Trophoblast cell (in vitro differentiated cells and primary cell): ENCODE data around the gene CHMP4B.

Experiments used
- DNase-seq, 2 donors: peaks; one replicate each; pipeline ENCODE4 v3.0.0-alpha.2; 2016
- H2AFZ ChIP-seq: 2 replicates; pipeline ENCODE4 v1.6.1; 2013; ENCODE audit warnings: low read length, moderate library complexity, mild to moderate bottlenecking; ENCODE audit not compliant: insufficient read depth, poor library complexity
- H2AK5ac ChIP-seq: 2 replicates; pipeline ENCODE4 v1.6.1; 2013; ENCODE audit warnings: mild to moderate bottlenecking, low read length
- H2BK120ac ChIP-seq: 2 replicates; pipeline ENCODE4 v1.6.1; 2013; ENCODE audit warnings: low read length, mild to moderate bottlenecking, moderate library complexity; ENCODE audit not compliant: insufficient read depth, poor library complexity
- H2BK12ac ChIP-seq: 2 replicates; pipeline ENCODE4 v1.6.1; 2013; ENCODE audit warnings: mild to moderate bottlenecking, low read length, moderate library complexity
- H2BK5ac ChIP-seq: 2 replicates; pipeline ENCODE4 v1.6.1; 2013; ENCODE audit warnings: low read length, low read depth, moderate library complexity, mild to moderate bottlenecking; ENCODE audit not compliant: poor library complexity
- H3K14ac ChIP-seq: 2 replicates; pipeline ENCODE4 v1.6.1; 2013; ENCODE audit warnings: mild to moderate bottlenecking, low read length
- H3K18ac ChIP-seq: 2 replicates; pipeline ENCODE4 v1.6.1; 2013; ENCODE audit warnings: mild to moderate bottlenecking, low read length
- H3K23ac ChIP-seq: 2 replicates; pipeline ENCODE4 v1.6.1; 2013; ENCODE audit warnings: low read length
- H3K27ac ChIP-seq: 2 replicates; pipeline ENCODE4 v1.5.1; 2013; ENCODE audit warnings: low read depth, mild to moderate bottlenecking, inconsistent platforms, low read length, moderate library complexity
- H3K27me3 ChIP-seq: 2 replicates; pipeline ENCODE4 v1.6.1; 2013; ENCODE audit warnings: inconsistent platforms, mild to moderate bottlenecking, low read length, moderate library complexity; ENCODE audit not compliant: insufficient read depth
- H3K36me3 ChIP-seq, 2 experiments: 1 replicate in 1 of 2; 2 replicates in 1 of 2; pipeline ENCODE4 v1.6.1; 2013; ENCODE audit warnings: low read length in 2 of 2, mild to moderate bottlenecking in 2 of 2, moderate library complexity in 1 of 2; ENCODE audit not compliant: insufficient read depth in 2 of 2, control insufficient read depth in 1 of 2
- H3K4ac ChIP-seq: 2 replicates; pipeline ENCODE4 v1.6.1; 2013; ENCODE audit warnings: low read depth, mild to moderate bottlenecking, low read length, moderate library complexity
- H3K4me1 ChIP-seq, 2 experiments: 1 replicate in 1 of 2; 2 replicates in 1 of 2; pipeline ENCODE4 v1.6.1; 2013; ENCODE audit warnings: low read length in 2 of 2, mild to moderate bottlenecking in 2 of 2, moderate library complexity in 1 of 2; ENCODE audit not compliant: insufficient read depth in 2 of 2, control insufficient read depth in 1 of 2
- H3K4me2 ChIP-seq: 2 replicates; pipeline ENCODE4 v1.6.1; 2013; ENCODE audit warnings: inconsistent platforms, mild to moderate bottlenecking, low read length, moderate library complexity
- H3K4me3 ChIP-seq: 2 replicates; pipeline ENCODE4 v1.5.1; 2013; ENCODE audit warnings: mild to moderate bottlenecking, low read depth, low read length, inconsistent platforms
- H3K79me1 ChIP-seq: one replicate; pipeline ENCODE4 v1.6.1; 2013; ENCODE audit warnings: low read length
- H3K79me2 ChIP-seq: 2 replicates; pipeline ENCODE4 v1.6.1; 2013; ENCODE audit warnings: low read length, mild to moderate bottlenecking; ENCODE audit not compliant: control insufficient read depth, insufficient read depth, poor library complexity
- H3K9ac ChIP-seq: 2 replicates; pipeline ENCODE4 v1.6.1; 2013; ENCODE audit warnings: mild to moderate bottlenecking, low read length
- H3K9me3 ChIP-seq: 2 replicates; pipeline ENCODE4 v1.6.1; 2013; ENCODE audit warnings: low read depth, mild to moderate bottlenecking, control low read depth, inconsistent platforms, low read length; ENCODE audit not compliant: insufficient read depth
- H4K12ac ChIP-seq: 2 replicates; pipeline ENCODE4 v1.6.1; 2013; ENCODE audit warnings: low read depth, mild to moderate bottlenecking, low read length, moderate library complexity
- H4K8ac ChIP-seq: 2 replicates; pipeline ENCODE4 v1.6.1; 2013; ENCODE audit warnings: low read depth, mild to moderate bottlenecking, low read length, moderate library complexity
- H4K91ac ChIP-seq: one replicate; pipeline ENCODE4 v1.6.1; 2013; ENCODE audit warnings: low read depth, mild to moderate bottlenecking, low read length, moderate library complexity
- WGBS: extraction: QIAGEN DNeasy Blood & Tissue Kit; methylation state at CpG from one replicate; pipeline ENCODE4 v1.1.7; 2013; ENCODE audit warnings: missing lambda C conversion rate; ENCODE audit not compliant: insufficient read length, insufficient coverage; ENCODE audit errors: extremely low coverage; 5-methylcytosine and 5-hydroxymethylcytosine counted together

Gene CHMP4B

GRCh38 chr20:33866398-33867100, 55.4 kb downstream of the CHMP4B start:
- peaks cover 11 to 18% of the 10 kb centered on the region in 2 experiments for H3K4me1 ChIP-seq
- H3K9me3 ChIP-seq: peaks cover 2% of the 10 kb centered on the region
- H4K91ac ChIP-seq: no peak overlapping the region
- no peak overlapping the region for H2BK12ac ChIP-seq
- no peak for DNase-seq
- no peak overlapping the region for H2AK5ac ChIP-seq
- H3K79me1 ChIP-seq: no peaks in the 10 kb centered on the region
- no peak overlapping the region for H3K4me2 ChIP-seq
- H2AFZ ChIP-seq: no peak overlapping the region
- H2BK5ac ChIP-seq: no peak overlapping the region
- H3K4me3 ChIP-seq: peak overlapping the region; percentile 8
- no peak overlapping the region for H2BK120ac ChIP-seq
- H4K12ac ChIP-seq: no peak overlapping the region
- H3K27ac ChIP-seq: no peak overlapping the region
- no peak overlapping the region for H3K18ac ChIP-seq
- H3K9ac ChIP-seq: no peak overlapping the region
- H3K14ac ChIP-seq: no peak overlapping the region
- no peaks in the 10 kb centered on the region for H3K27me3 ChIP-seq
- no peaks in the 10 kb centered on the region for H3K79me2 ChIP-seq
- no CpG with 5 or more reads among the region's 11 CpGs for WGBS
- H4K8ac ChIP-seq: no peak overlapping the region
- no peak overlapping the region for H3K4ac ChIP-seq
- no peak overlapping the region for H3K23ac ChIP-seq
- H3K36me3 ChIP-seq: no peaks in the 10 kb centered on the region

GRCh38 chr20:33868042-33868441, 56.9 kb downstream of the CHMP4B start:
- Histone ChIP-seq H3K27ac (no peak overlapping the region), H2BK12ac (no peak overlapping the region), H3K9ac (no peak overlapping the region), H2BK120ac (no peak overlapping the region), H3K23ac (no peak overlapping the region), H4K8ac (no peak overlapping the region), H3K36me3 (no peaks in the 10 kb centered on the region), H3K4me2 (no peak overlapping the region), H3K27me3 (no peaks in the 10 kb centered on the region), H3K18ac (no peak overlapping the region), H2AFZ (no peak overlapping the region), H2AK5ac (no peak overlapping the region), H3K79me1 (no peaks in the 10 kb centered on the region), H2BK5ac (no peak overlapping the region), H3K4me1 (peaks cover 7 to 11% of the 10 kb centered on the region in 2 experiments), H3K4me3 (no peak overlapping the region), H3K4ac (no peak overlapping the region), H4K91ac (no peak overlapping the region), H3K9me3 (peaks cover 2% of the 10 kb centered on the region), H3K79me2 (no peaks in the 10 kb centered on the region), H3K14ac (no peak overlapping the region), H4K12ac (no peak overlapping the region)
- WGBS: no CpG with 5 or more reads among the region's 7 CpGs
- DNase-seq: no peak

DNA sequence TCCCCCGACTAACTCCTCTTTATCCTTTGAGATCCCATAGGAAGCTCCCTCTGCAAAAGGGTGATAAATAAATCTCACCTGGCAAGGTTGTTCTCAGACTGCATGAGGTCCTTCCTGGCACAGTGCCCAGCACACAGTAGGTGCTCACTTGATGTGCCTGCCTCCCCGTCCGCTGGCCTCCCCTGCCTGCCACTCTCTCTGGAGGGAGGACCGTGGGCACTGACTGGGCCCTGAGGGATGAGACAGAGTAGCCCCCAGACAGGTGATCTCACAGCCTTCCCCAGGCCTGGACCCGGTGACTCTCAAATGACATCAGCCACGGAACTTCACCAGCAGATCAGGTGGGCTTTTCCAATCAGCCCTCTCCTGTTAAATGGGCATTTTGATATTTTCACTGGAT, 57.4 kb downstream of the CHMP4B start:
- no peak overlapping the region for H3K4me3 ChIP-seq
- H3K4me1 ChIP-seq: peaks cover 4 to 9% of the 10 kb centered on the region in 2 experiments
- no peak overlapping the region for H2AK5ac ChIP-seq
- no peak overlapping the region for H3K4me2 ChIP-seq
- H3K9ac ChIP-seq: no peak overlapping the region
- no CpG with 5 or more reads among the region's 6 CpGs for WGBS
- H2BK5ac ChIP-seq: no peak overlapping the region
- H2AFZ ChIP-seq: no peak overlapping the region
- H2BK12ac ChIP-seq: no peak overlapping the region
- no peak for DNase-seq
- no peaks in the 10 kb centered on the region for H3K27me3 ChIP-seq
- no peak overlapping the region for H3K14ac ChIP-seq
- H4K91ac ChIP-seq: no peak overlapping the region
- no peak overlapping the region for H4K8ac ChIP-seq
- H3K36me3 ChIP-seq: no peaks in the 10 kb centered on the region
- no peak overlapping the region for H3K18ac ChIP-seq
- no peak overlapping the region for H2BK120ac ChIP-seq
- H3K9me3 ChIP-seq: peaks cover 2% of the 10 kb centered on the region
- no peak overlapping the region for H3K4ac ChIP-seq
- H3K79me2 ChIP-seq: no peaks in the 10 kb centered on the region
- no peak overlapping the region for H4K12ac ChIP-seq
- H3K23ac ChIP-seq: no peak overlapping the region
- H3K79me1 ChIP-seq: no peaks in the 10 kb centered on the region
- no peak overlapping the region for H3K27ac ChIP-seq

DNA sequence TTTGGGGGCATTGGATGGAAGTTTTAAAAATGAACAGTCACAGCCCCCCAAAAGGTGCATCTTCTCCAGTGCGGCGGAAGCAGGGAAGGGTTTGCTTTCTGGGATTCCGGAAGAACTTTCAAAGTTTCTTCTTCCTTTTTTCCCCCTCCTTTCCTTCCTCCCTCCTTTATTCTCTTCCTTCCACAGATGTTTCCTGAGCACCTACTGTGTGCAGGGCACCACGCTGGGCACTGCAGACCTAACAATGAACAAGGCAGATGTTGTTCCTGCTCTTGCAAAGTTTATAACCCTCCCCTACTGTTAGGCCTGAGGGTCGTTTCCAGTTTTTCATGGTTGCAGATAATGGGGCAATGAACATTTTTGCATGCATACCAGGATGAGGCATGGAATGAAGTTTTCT, 58.1 kb downstream of the CHMP4B start:
- Histone ChIP-seq H4K12ac (no peak overlapping the region), H3K4me2 (no peak overlapping the region), H3K14ac (no peak overlapping the region), H3K79me1 (no peaks in the 10 kb centered on the region), H3K4ac (no peak overlapping the region), H2BK5ac (no peak overlapping the region), H3K27me3 (no peaks in the 10 kb centered on the region), H2BK12ac (no peak overlapping the region), H3K27ac (no peak overlapping the region), H3K23ac (no peak overlapping the region), H2AFZ (no peak overlapping the region), H3K9ac (no peak overlapping the region), H3K4me3 (no peak overlapping the region), H3K79me2 (no peaks in the 10 kb centered on the region), H3K18ac (no peak overlapping the region), H4K8ac (no peak overlapping the region), H3K4me1 (peaks cover 4 to 5% of the 10 kb centered on the region in 2 experiments), H3K9me3 (peaks cover 2% of the 10 kb centered on the region), H4K91ac (no peak overlapping the region), H2BK120ac (no peak overlapping the region), H3K36me3 (no peaks in the 10 kb centered on the region), H2AK5ac (no peak overlapping the region)
- no CpG with 5 or more reads among the region's 5 CpGs for WGBS
- no peak for DNase-seq
